ENCODE measurements around the gene HEATR3.

HEATR3 gene

GRCh38 chr16:50065241-50065623 is 538 bp upstream of the HEATR3 start:
- H3K9ac ChIP-seq: no peak overlapping the region
- no peaks in the 10 kb centered on the region for H4K20me1 ChIP-seq (ENCODE audit: insufficient read depth)
- peaks cover 39% of the 10 kb centered on the region for H3K4me1 ChIP-seq (ENCODE audit: low read depth, poor library complexity, severe bottlenecking)
- no peaks in the 10 kb centered on the region for H3K27me3 ChIP-seq (ENCODE audit: insufficient read depth, low read depth)
- H3K36me3 ChIP-seq (ENCODE audit: insufficient read depth): no peaks in the 10 kb centered on the region; the same call in 1 of the 2 replicates
- peaks cover 37% of the 10 kb centered on the region for H3K79me2 ChIP-seq (ENCODE audit: insufficient read depth, low read depth)
- peak overlapping the region; percentile 14; the same call in 1 of the 2 replicates for H3K27ac ChIP-seq
- H2AFZ ChIP-seq (ENCODE audit: low read depth): 0 out of 2 replicates have a peak overlapping the region, but pooled peaks have one; percentile 27
- no peak overlapping the region for H3K4me3 ChIP-seq (IDR thresholded peaks at IDR 0.05; ENCODE audit: insufficient read depth, low read depth, low read length)
- H3K4me2 ChIP-seq: peak overlapping the region; percentile 59
- no peak for TF ChIP-seq CTCF (conservative IDR thresholded peaks at IDR 0.05; ENCODE audit: low read depth, low read length)

- H3K4me2 ChIP-seq: peak overlapping the region; percentile 87
- no peak for TF ChIP-seq CTCF (conservative IDR thresholded peaks at IDR 0.05; ENCODE audit: low read depth, low read length)
- no peak overlapping the region for H3K4me3 ChIP-seq (IDR thresholded peaks at IDR 0.05; ENCODE audit: insufficient read depth, low read depth, low read length)
- peak overlapping the region; percentile 79 for H2AFZ ChIP-seq (ENCODE audit: low read depth)
- H3K9ac ChIP-seq: peak overlapping the region; percentile 76; the same call in 1 of the 2 replicates
- H3K4me1 ChIP-seq (ENCODE audit: low read depth, poor library complexity, severe bottlenecking): peaks cover 54% of the 10 kb centered on the region
- H3K79me2 ChIP-seq (ENCODE audit: insufficient read depth, low read depth): peaks cover 39% of the 10 kb centered on the region
- no peaks in the 10 kb centered on the region; the same call in 1 of the 2 replicates for H3K36me3 ChIP-seq (ENCODE audit: insufficient read depth)
- H4K20me1 ChIP-seq (ENCODE audit: insufficient read depth): no peaks in the 10 kb centered on the region
- H3K27me3 ChIP-seq (ENCODE audit: insufficient read depth, low read depth): no peaks in the 10 kb centered on the region
- peak overlapping the region; percentile 90 for H3K27ac ChIP-seq
Observed at GRCh38 chr16:50066482-50067289, 916 bp downstream of the HEATR3 start.

- Histone ChIP-seq H4K20me1 (ENCODE audit: insufficient read depth) (no peaks in the 10 kb centered on the region), H3K4me2 (peak overlapping the region; percentile 87), H2AFZ (ENCODE audit: low read depth) (no peak overlapping the region), H3K36me3 (ENCODE audit: insufficient read depth) (no peaks in the 10 kb centered on the region; the same call in 1 of the 2 replicates), H3K4me3 (IDR thresholded peaks at IDR 0.05; ENCODE audit: insufficient read depth, low read depth, low read length) (no peak overlapping the region), H3K27me3 (ENCODE audit: insufficient read depth, low read depth) (no peaks in the 10 kb centered on the region), H3K4me1 (ENCODE audit: low read depth, poor library complexity, severe bottlenecking) (peaks cover 61% of the 10 kb centered on the region), H3K79me2 (ENCODE audit: insufficient read depth, low read depth) (peaks cover 45% of the 10 kb centered on the region), H3K9ac (no peak overlapping the region), H3K27ac (no peak overlapping the region)
- TF ChIP-seq CTCF (conservative IDR thresholded peaks at IDR 0.05; ENCODE audit: low read depth, low read length): peak; percentile 51
Observed at GRCh38 chr16:50067290-50067853, 1.6 kb downstream of the HEATR3 start.

- no peaks in the 10 kb centered on the region for H3K27me3 ChIP-seq (ENCODE audit: insufficient read depth, low read depth)
- H3K4me2 ChIP-seq: peak overlapping the region; percentile 87
- H4K20me1 ChIP-seq (ENCODE audit: insufficient read depth): no peaks in the 10 kb centered on the region
- peaks cover 69% of the 10 kb centered on the region for H3K4me1 ChIP-seq (ENCODE audit: low read depth, poor library complexity, severe bottlenecking)
- no peak for TF ChIP-seq CTCF (conservative IDR thresholded peaks at IDR 0.05; ENCODE audit: low read depth, low read length)
- no peak overlapping the region for H3K4me3 ChIP-seq (IDR thresholded peaks at IDR 0.05; ENCODE audit: insufficient read depth, low read depth, low read length)
- peak overlapping the region; percentile 85; the same call in 1 of the 2 replicates for H3K27ac ChIP-seq
- no peak overlapping the region for H2AFZ ChIP-seq (ENCODE audit: low read depth)
- H3K79me2 ChIP-seq (ENCODE audit: insufficient read depth, low read depth): peaks cover 47% of the 10 kb centered on the region
- no peak overlapping the region for H3K9ac ChIP-seq
- H3K36me3 ChIP-seq (ENCODE audit: insufficient read depth): no peaks in the 10 kb centered on the region; the same call in 1 of the 2 replicates
Observed at GRCh38 chr16:50068550-50068949, 2.8 kb downstream of the HEATR3 start.

Data from KMS-11 (cell line).